IMR-90 (cell line): ENCODE data around the gene ASF1B. TPM values are rescaled to one million over a fixed set of nuclear protein-coding genes. Genes with fewer than 3 reads are reported as not detected.

Source experiments
- ATAC-seq: fragments of 200-7000 bp; cut with Tn5 transposase; 2 replicates; pipeline ENCODE4 v1.9.1; 2020; ENCODE audit warnings: low read depth, mild to moderate bottlenecking, moderate library complexity
- BruUV-seq: library from RNA; stranded (reverse); fragments of 400-500 nt; replicated peaks from 2 replicates; lab custom pipeline; 2021; lab: Mats Ljungman, UMichigan
- CTCF ChIA-PET: fragments of 300-600 bp; formaldehyde crosslinking; extraction: SDS; loops from one replicate; lab custom pipeline; 2021; ENCODE audit warnings: antibody characterized with exemption; lab: Yijun Ruan, JAX
- POLR2A ChIA-PET: fragments of 300-600 bp; sonication (Branson Sonifier 250); formaldehyde crosslinking; loops from one replicate; lab custom pipeline; 2022; ENCODE audit warnings: antibody characterized with exemption; ENCODE audit not compliant: unreplicated experiment; lab: Charles Lee
- DNase-seq: peaks from one replicate; pipeline ENCODE4 v3.0.0; 2013
- H2AFZ ChIP-seq: replicated peaks from 2 replicates; pipeline ENCODE3; 2013; ENCODE audit warnings: low read length, mild to moderate bottlenecking; ENCODE audit not compliant: poor library complexity
- H2AK5ac ChIP-seq: 2 replicates; pipeline ENCODE4 v1.6.1; 2013; ENCODE audit warnings: low read depth, low read length, inconsistent platforms
- H2AK9ac ChIP-seq: replicated peaks from 2 replicates; pipeline ENCODE3; 2013; ENCODE audit warnings: mild to moderate bottlenecking, low read depth, low read length, moderate library complexity; ENCODE audit not compliant: poor library complexity
- H2BK120ac ChIP-seq: 2 replicates; pipeline ENCODE4 v1.6.1; 2013; ENCODE audit warnings: low read depth, low read length, inconsistent platforms
- H2BK15ac ChIP-seq: 3 replicates; pipeline ENCODE4 v1.6.1; 2013; ENCODE audit warnings: low read depth, low read length, inconsistent platforms
- H2BK20ac ChIP-seq: 2 replicates; pipeline ENCODE4 v1.6.1; 2013; ENCODE audit warnings: low read depth, mild to moderate bottlenecking, inconsistent platforms, low read length, moderate library complexity
- H2BK5ac ChIP-seq: 2 replicates; pipeline ENCODE4 v1.6.1; 2013; ENCODE audit warnings: mild to moderate bottlenecking, low read depth, low read length, inconsistent platforms; ENCODE audit not compliant: poor library complexity, severe bottlenecking
- H3K14ac ChIP-seq: replicated peaks from 2 replicates; pipeline ENCODE4 v1.6.1; 2013; ENCODE audit warnings: low read depth, low read length, inconsistent platforms
- H3K18ac ChIP-seq: 2 replicates; pipeline ENCODE4 v1.6.1; 2013; ENCODE audit warnings: low read depth, low read length, control low read depth
- H3K23ac ChIP-seq: 2 replicates; pipeline ENCODE4 v1.6.1; 2013; ENCODE audit warnings: low read depth, low read length, inconsistent platforms
- H3K27ac ChIP-seq: 2 replicates; pipeline ENCODE4 v1.5.1; 2013; ENCODE audit warnings: mild to moderate bottlenecking, control low read depth, low read length; ENCODE audit not compliant: insufficient read depth
- H3K27me3 ChIP-seq: 2 replicates; pipeline ENCODE4 v1.6.1; 2013; ENCODE audit warnings: low read length; ENCODE audit not compliant: control insufficient read depth, insufficient read depth
- H3K36me3 ChIP-seq: 2 replicates; pipeline ENCODE4 v1.6.1; 2013; ENCODE audit warnings: low read length, mixed read lengths; ENCODE audit not compliant: control insufficient read depth, insufficient read depth
- H3K4ac ChIP-seq: 2 replicates; pipeline ENCODE4 v1.6.1; 2013; ENCODE audit warnings: low read depth, low read length, inconsistent platforms
- H3K4me1 ChIP-seq: 2 replicates; pipeline ENCODE4 v1.6.1; 2013; ENCODE audit warnings: low read length, mixed read lengths; ENCODE audit not compliant: control insufficient read depth, insufficient read depth
- H3K4me2 ChIP-seq: 2 replicates; pipeline ENCODE4 v1.6.1; 2013; ENCODE audit warnings: low read depth, mild to moderate bottlenecking, control low read depth, low read length, moderate library complexity
- H3K4me3 ChIP-seq: 2 replicates; pipeline ENCODE4 v1.5.1; 2013; ENCODE audit warnings: low read depth, mild to moderate bottlenecking, control low read depth, low read length, moderate library complexity; ENCODE audit not compliant: insufficient read depth
- H3K56ac ChIP-seq: 2 replicates; pipeline ENCODE4 v1.6.1; 2013; ENCODE audit warnings: low read length, inconsistent platforms; ENCODE audit not compliant: insufficient read depth; ENCODE audit errors: extremely low read depth
- H3K79me1 ChIP-seq, 2 experiments: 2 replicates each; pipeline ENCODE4 v1.6.1; 2013; ENCODE audit warnings: low read length in 2 of 2, inconsistent platforms in 1 of 2, low read depth in 1 of 2
- H3K9ac ChIP-seq: 2 replicates; pipeline ENCODE4 v1.6.1; 2013; ENCODE audit warnings: low read depth, low read length, control low read depth
- H3K9me1 ChIP-seq: 2 replicates; pipeline ENCODE4 v1.6.1; 2013; ENCODE audit warnings: low read length, inconsistent platforms; ENCODE audit not compliant: insufficient read depth
- H3K9me3 ChIP-seq: 2 replicates; pipeline ENCODE4 v1.6.1; 2013; ENCODE audit warnings: low read length; ENCODE audit not compliant: control insufficient read depth, insufficient read depth
- H4K20me1 ChIP-seq: 2 replicates; pipeline ENCODE4 v1.6.1; 2013; ENCODE audit warnings: low read length, inconsistent platforms; ENCODE audit not compliant: insufficient read depth
- H4K5ac ChIP-seq: 2 replicates; pipeline ENCODE4 v1.6.1; 2013; ENCODE audit warnings: mild to moderate bottlenecking, low read depth, low read length, control low read depth
- H4K8ac ChIP-seq, 2 experiments: 2 replicates each; pipeline ENCODE4 v1.6.1; 2013; ENCODE audit warnings: low read depth in 2 of 2, low read length in 2 of 2, control low read depth in 1 of 2, inconsistent platforms in 1 of 2
- H4K91ac ChIP-seq: 2 replicates; pipeline ENCODE4 v1.6.1; 2013; ENCODE audit warnings: low read depth, low read length, inconsistent platforms; ENCODE audit not compliant: insufficient read depth
- BHLHE40 ChIP-seq: fragments of 150-350 bp; IDR thresholded peaks from 2 replicates; pipeline ENCODE4 v1.6.1; 2016; ENCODE audit warnings: mild to moderate bottlenecking, low read depth, low read length
- CEBPB ChIP-seq: IDR thresholded peaks from 2 replicates; pipeline ENCODE4 v1.6.1; 2012; ENCODE audit warnings: low read depth, low read length, improper control_type of control experiment
- CHD1 ChIP-seq: IDR thresholded peaks from 2 replicates; pipeline ENCODE4 v1.6.1; 2012; ENCODE audit warnings: low read depth, low read length, improper control_type of control experiment
- FOS ChIP-seq: fragments of 150-350 bp; IDR thresholded peaks from 2 replicates; pipeline ENCODE4 v1.6.1; 2016; ENCODE audit warnings: low read depth, low read length
- MAFK ChIP-seq: IDR thresholded peaks from 2 replicates; pipeline ENCODE4 v1.6.1; 2012; ENCODE audit warnings: low read depth, low read length, improper control_type of control experiment
- MAZ ChIP-seq: IDR thresholded peaks from 2 replicates; pipeline ENCODE4 v1.6.1; 2012; ENCODE audit warnings: low read depth, mild to moderate bottlenecking, low read length, improper control_type of control experiment, moderate library complexity, borderline replicate concordance
- MXI1 ChIP-seq: IDR thresholded peaks from 2 replicates; pipeline ENCODE4 v1.6.1; 2012; ENCODE audit warnings: low read depth, mild to moderate bottlenecking, low read length, moderate library complexity, borderline replicate concordance
- NFE2L2 ChIP-seq: fragments of 150-350 bp; IDR thresholded peaks from 2 replicates; pipeline ENCODE4 v1.6.1; 2016; ENCODE audit warnings: low read depth, mild to moderate bottlenecking, low read length
- POLR2A ChIP-seq: IDR thresholded peaks from 2 replicates; pipeline ENCODE4 v1.6.1; 2012; ENCODE audit warnings: mild to moderate bottlenecking, low read depth, low read length
- RAD21 ChIP-seq: IDR thresholded peaks from 2 replicates; pipeline ENCODE4 v1.6.1; 2012; ENCODE audit warnings: low read length, improper control_type of control experiment
- RCOR1 ChIP-seq: IDR thresholded peaks from 2 replicates; pipeline ENCODE4 v1.6.1; 2012; ENCODE audit warnings: mild to moderate bottlenecking, low read length, improper control_type of control experiment; ENCODE audit not compliant: insufficient replicate concordance
- RFX5 ChIP-seq: IDR thresholded peaks from 2 replicates; pipeline ENCODE4 v1.8.0; 2012; ENCODE audit warnings: low read depth, mild to moderate bottlenecking, low read length, moderate library complexity
- SMC3 ChIP-seq: fragments of 150-350 bp; IDR thresholded peaks from 2 replicates; pipeline ENCODE4 v1.6.1; 2016; ENCODE audit warnings: low read depth, mild to moderate bottlenecking, antibody characterized with exemption, low read length, moderate library complexity
- WGBS, 2 experiments: methylation state at CpG; one replicate each; pipeline versions ENCODE4 v1.1.5 to v1.1.7; 2013; ENCODE audit warnings: missing lambda C conversion rate in 2 of 2; ENCODE audit not compliant: insufficient read length in 1 of 2; ENCODE audit errors: extremely low coverage in 2 of 2; 5-methylcytosine and 5-hydroxymethylcytosine counted together
- dilution Hi-C: fragments of 300-500 bp; cut with HindIII; formaldehyde crosslinking; loops from one replicate; pipeline ENCODE4 v1.14.3; 2018; ENCODE audit warnings: low sequenced_read_pairs; ENCODE audit not compliant: unreplicated experiment
- in situ Hi-C: fragments of 300-500 bp; cut with MboI; formaldehyde crosslinking; loops from 3 replicates; pipeline ENCODE4 v1.14.3; 2019; ENCODE audit warnings: low sequenced_read_pairs, inconsistent platforms, mixed read lengths
- intact Hi-C: fragments of 100-400 bp; cut with micrococcal nuclease; formaldehyde crosslinking; loops from 2 replicates; pipeline ENCODE4 v1.10.0; 2022
- polyA plus RNA-seq, 3 experiments: library from polyadenylated mRNA; depleted of rRNA; stranded (reverse); fragments of >200 nt; gene quantifications; 2 replicates each; pipeline ENCODE4 v1.2.3, GENCODE V29; 2012; ENCODE audit warnings: low replicate concordance in 1 of 3
- total RNA-seq: library from RNA; depleted of rRNA; stranded (reverse); fragments of >200 nt; gene quantifications from 2 replicates; pipeline ENCODE4 v1.2.3, GENCODE V29; 2012
- TF ChIP-seq, protein P1 (sequence below): fragments of 150-350 bp; IDR thresholded peaks from 2 replicates; pipeline ENCODE4 v1.6.1; 2017; ENCODE audit warnings: mild to moderate bottlenecking, antibody characterized with exemption, low read length, low read depth
- TF ChIP-seq, protein P2 (sequence below): fragments of 150-350 bp; IDR thresholded peaks from 2 replicates; pipeline ENCODE4 v1.6.1; 2016; ENCODE audit warnings: low read depth, mild to moderate bottlenecking, low read length, moderate library complexity, borderline replicate concordance
- TF ChIP-seq, protein P3 (sequence below): conservative IDR thresholded peaks from 2 replicates; pipeline ENCODE4 v1.5.1; 2012; ENCODE audit warnings: mild to moderate bottlenecking, low read depth, low read length, improper control_type of control experiment

The ASF1B gene
- total and polyA plus RNA-seq, 2 of the 4 experiments (the other 2 are of a cell fraction), result 10.4 to 12.1 TPM

DNA sequence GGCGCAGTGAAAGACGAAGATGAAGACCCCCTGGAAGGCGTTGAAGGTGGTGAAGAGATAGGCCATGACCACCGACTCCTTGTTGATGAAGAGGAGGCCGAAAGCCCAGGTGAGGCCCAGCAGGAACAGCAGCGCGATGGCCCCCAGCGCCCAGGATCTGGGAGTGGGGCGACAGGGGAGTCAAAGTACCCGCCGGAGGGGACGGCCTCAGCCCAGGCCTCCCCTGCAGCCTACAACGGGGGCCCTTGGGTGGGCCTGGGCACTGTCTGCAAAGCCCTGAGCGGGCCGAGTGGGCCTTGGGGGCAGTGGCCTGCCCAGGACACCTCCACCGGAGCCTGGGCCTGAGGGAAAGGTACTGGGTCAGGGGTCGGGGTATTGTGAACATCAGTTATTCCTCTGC lies 19.0 kb upstream of the ASF1B start:
- H4K91ac ChIP-seq, result no peak overlapping the region
- no peak overlapping the region for H3K14ac ChIP-seq
- H3K9me3 ChIP-seq, result no peaks in the 10 kb centered on the region
- TF ChIP-seq BHLHE40 (no peak), RAD21 (no peak), RFX5 (no peak), MXI1 (no peak), CHD1 (no peak), MAFK (no peak), NFE2L2 (no peak), FOS (no peak), CEBPB (no peak), SMC3 (no peak), RCOR1 (no peak), POLR2A (no peak), MAZ (no peak)
- TF ChIP-seq, protein P1, sequence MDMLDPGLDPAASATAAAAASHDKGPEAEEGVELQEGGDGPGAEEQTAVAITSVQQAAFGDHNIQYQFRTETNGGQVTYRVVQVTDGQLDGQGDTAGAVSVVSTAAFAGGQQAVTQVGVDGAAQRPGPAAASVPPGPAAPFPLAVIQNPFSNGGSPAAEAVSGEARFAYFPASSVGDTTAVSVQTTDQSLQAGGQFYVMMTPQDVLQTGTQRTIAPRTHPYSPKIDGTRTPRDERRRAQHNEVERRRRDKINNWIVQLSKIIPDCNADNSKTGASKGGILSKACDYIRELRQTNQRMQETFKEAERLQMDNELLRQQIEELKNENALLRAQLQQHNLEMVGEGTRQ, result no peak
- TF ChIP-seq, protein P2, sequence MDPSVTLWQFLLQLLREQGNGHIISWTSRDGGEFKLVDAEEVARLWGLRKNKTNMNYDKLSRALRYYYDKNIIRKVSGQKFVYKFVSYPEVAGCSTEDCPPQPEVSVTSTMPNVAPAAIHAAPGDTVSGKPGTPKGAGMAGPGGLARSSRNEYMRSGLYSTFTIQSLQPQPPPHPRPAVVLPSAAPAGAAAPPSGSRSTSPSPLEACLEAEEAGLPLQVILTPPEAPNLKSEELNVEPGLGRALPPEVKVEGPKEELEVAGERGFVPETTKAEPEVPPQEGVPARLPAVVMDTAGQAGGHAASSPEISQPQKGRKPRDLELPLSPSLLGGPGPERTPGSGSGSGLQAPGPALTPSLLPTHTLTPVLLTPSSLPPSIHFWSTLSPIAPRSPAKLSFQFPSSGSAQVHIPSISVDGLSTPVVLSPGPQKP, result no peak
- TF ChIP-seq, protein P3, sequence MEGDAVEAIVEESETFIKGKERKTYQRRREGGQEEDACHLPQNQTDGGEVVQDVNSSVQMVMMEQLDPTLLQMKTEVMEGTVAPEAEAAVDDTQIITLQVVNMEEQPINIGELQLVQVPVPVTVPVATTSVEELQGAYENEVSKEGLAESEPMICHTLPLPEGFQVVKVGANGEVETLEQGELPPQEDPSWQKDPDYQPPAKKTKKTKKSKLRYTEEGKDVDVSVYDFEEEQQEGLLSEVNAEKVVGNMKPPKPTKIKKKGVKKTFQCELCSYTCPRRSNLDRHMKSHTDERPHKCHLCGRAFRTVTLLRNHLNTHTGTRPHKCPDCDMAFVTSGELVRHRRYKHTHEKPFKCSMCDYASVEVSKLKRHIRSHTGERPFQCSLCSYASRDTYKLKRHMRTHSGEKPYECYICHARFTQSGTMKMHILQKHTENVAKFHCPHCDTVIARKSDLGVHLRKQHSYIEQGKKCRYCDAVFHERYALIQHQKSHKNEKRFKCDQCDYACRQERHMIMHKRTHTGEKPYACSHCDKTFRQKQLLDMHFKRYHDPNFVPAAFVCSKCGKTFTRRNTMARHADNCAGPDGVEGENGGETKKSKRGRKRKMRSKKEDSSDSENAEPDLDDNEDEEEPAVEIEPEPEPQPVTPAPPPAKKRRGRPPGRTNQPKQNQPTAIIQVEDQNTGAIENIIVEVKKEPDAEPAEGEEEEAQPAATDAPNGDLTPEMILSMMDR, result no peak
- no peak overlapping the region for H3K23ac ChIP-seq
- H2BK20ac ChIP-seq, result no peak overlapping the region
- no peaks in the 10 kb centered on the region for H3K9me1 ChIP-seq
- no peak overlapping the region for H3K56ac ChIP-seq
- no TSS peak for BruUV-seq
- in situ Hi-C loops, result no loop called here
- no peak overlapping the region for H3K18ac ChIP-seq
- H4K8ac ChIP-seq, result no peak overlapping the region
- no peak overlapping the region for H4K5ac ChIP-seq
- no peak overlapping the region for H2AK5ac ChIP-seq
- intact Hi-C loops, result no loop called here
- 97% methylated on average over 6 of the region's 17 CpGs; no CpG with 5 or more reads in 1 of the 2 experiments for WGBS, 2 experiments
- DNase-seq (no peak), ATAC-seq (no peak)
- H2AFZ ChIP-seq, result no peak overlapping the region
- H2AK9ac ChIP-seq, result no peak overlapping the region
- H3K4me1 ChIP-seq, result no peaks in the 10 kb centered on the region
- dilution Hi-C loops, result no loop called here
- H4K20me1 ChIP-seq, result no peaks in the 10 kb centered on the region
- H3K27ac ChIP-seq, result no peak overlapping the region
- H2BK120ac ChIP-seq, result no peak overlapping the region
- ChIA-PET CTCF (no interaction called here), POLR2A (interaction anchor here (0.5 kb wide), 1 partner anchor 302 kb away, joined by 6 read pairs; no protein-coding TSS in a partner anchor)
- no peak overlapping the region for H3K9ac ChIP-seq
- H3K27me3 ChIP-seq, result no peaks in the 10 kb centered on the region
- no peak overlapping the region for H3K4ac ChIP-seq
- no peak overlapping the region for H2BK5ac ChIP-seq
- peaks cover 7% of the 10 kb centered on the region for H3K36me3 ChIP-seq
- no peak overlapping the region for H3K4me3 ChIP-seq
- H3K4me2 ChIP-seq, result no peak overlapping the region
- H3K79me1 ChIP-seq, result no peaks in the 10 kb centered on the region; a peak in 1 of 4 replicates
- H2BK15ac ChIP-seq, result no peak overlapping the region
